SU-DHL-6 (cell line): ENCODE results near the gene RNU1-3.
A peak's percentile ranks its signal among the peaks of the same experiment; 100 is the strongest.
"Not testable (repeated sequence)": the region's sequence is repeated elsewhere in the genome, so short reads cannot be mapped to it uniquely, and the experiment has no call there.

Experiments used
- EZH2phosphoT487 ChIP-seq: fragments of 200-600 bp; sonication (generic), shearing (Covaris generic); conservative IDR thresholded peaks from 2 replicates; pipeline ENCODE4 v1.6.1; 2018; ENCODE audit warnings: mild to moderate bottlenecking, antibody characterized with exemption, low read length, moderate library complexity, mixed read lengths
- TF ChIP-seq, protein P1 (sequence below): fragments of 200-600 bp; sonication (generic); IDR thresholded peaks from one replicate; pipeline ENCODE4 v1.5.1; 2017; ENCODE audit warnings: antibody characterized with exemption, mild to moderate bottlenecking, low read length, moderate library complexity; ENCODE audit not compliant: insufficient read depth, poor library complexity, severe bottlenecking

DNA sequence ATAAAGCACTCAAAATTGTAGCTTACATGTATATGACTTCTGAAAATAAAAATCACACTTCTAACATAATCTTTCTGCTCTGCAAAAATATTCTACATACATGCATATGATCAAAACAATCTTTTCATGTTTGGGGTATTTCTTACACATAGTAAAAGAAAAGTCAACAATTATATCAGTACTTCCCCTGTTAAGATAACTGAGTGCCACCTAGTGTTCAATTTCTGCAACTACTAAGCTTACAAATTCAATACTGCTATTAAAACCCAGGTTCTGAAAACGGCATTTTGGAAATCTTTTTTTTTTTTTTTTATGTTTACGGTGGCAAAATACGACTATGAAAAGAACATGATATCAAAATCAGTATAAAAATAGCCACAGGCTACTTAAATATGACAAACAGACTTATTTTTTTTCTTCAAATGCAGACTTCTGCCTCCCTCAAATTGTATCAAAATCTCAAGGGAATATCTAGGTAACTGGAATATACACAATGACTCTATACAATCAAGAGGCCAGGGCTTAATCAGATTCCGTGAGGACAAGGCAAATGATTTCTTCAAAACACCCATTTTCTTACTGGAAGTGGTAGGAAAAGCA, 18.1 kb upstream of the RNU1-3 start:
- TF ChIP-seq, protein P1, sequence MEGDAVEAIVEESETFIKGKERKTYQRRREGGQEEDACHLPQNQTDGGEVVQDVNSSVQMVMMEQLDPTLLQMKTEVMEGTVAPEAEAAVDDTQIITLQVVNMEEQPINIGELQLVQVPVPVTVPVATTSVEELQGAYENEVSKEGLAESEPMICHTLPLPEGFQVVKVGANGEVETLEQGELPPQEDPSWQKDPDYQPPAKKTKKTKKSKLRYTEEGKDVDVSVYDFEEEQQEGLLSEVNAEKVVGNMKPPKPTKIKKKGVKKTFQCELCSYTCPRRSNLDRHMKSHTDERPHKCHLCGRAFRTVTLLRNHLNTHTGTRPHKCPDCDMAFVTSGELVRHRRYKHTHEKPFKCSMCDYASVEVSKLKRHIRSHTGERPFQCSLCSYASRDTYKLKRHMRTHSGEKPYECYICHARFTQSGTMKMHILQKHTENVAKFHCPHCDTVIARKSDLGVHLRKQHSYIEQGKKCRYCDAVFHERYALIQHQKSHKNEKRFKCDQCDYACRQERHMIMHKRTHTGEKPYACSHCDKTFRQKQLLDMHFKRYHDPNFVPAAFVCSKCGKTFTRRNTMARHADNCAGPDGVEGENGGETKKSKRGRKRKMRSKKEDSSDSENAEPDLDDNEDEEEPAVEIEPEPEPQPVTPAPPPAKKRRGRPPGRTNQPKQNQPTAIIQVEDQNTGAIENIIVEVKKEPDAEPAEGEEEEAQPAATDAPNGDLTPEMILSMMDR: peak; percentile 16
- not testable (repeated sequence) for TF ChIP-seq EZH2phosphoT487
